GM12892 (cell line): Measurements from ENCODE around the gene FBH1.
"Not testable (repeated sequence)": the region's sequence is repeated elsewhere in the genome, so short reads cannot be mapped to it uniquely, and the experiment has no call there.

Experiments
- DNase-seq: peaks from one replicate; pipeline ENCODE4 v3.0.0; 2011; ENCODE audit not compliant: insufficient read length
- FAIRE-seq: peaks from 2 replicates; lab custom pipeline; 2011; peaks lifted over from hg19 to GRCh38; lab: Jason Lieb, UNC
- POLR2A ChIP-seq: IDR thresholded peaks from 2 replicates; pipeline ENCODE4 v1.6.1; 2011; ENCODE audit warnings: low read depth, low read length, control low read depth
- POLR2AphosphoS5 ChIP-seq: IDR thresholded peaks from 2 replicates; pipeline ENCODE4 v1.6.1; 2011; ENCODE audit warnings: low read depth, low read length, control low read depth
- TAF1 ChIP-seq: IDR thresholded peaks from 2 replicates; pipeline ENCODE4 v1.6.1; 2011; ENCODE audit warnings: low read depth, mild to moderate bottlenecking, control low read depth, low read length, borderline replicate concordance

Gene FBH1

DNA sequence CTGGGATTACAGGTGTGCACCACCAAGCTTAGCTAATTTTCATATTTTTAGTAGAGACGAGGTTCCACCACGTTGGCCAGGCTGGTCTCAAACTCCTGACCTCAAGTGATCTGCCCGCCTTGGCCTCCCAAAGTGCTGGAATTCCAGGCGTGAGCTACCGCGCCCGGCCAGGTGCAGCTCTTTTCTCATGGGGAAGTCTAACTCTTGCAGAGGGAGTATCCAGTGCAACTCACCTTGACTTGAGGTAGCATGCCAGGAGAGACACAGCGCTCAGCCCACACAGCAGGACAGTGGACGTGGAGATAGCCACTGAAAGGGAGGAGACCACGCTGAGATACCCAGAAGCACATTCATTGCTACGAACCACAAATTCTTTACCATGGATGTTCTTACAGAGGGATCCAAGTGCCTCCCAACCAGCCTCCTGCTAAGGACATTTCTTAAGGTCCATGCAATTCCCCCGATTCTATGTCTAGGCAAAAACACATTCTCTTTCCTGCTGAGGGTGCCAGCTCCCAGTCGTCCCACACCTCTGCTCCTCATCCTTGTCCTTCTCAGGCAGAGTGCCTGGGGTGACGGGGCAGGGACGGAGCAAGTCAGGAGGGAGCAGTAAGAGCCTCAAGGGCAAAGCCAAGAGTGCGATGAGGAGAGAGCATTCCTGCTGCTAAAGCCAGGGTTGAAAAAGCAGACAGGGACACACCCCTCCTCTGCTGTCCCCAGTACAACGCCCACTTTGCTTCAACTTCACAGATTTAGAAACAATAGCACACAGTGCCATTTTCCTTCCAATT lies 66.3 kb downstream of the FBH1 start:
- TF ChIP-seq POLR2A: no peak
- no peak for TF ChIP-seq TAF1
- TF ChIP-seq POLR2AphosphoS5: no peak
- DNase-seq: no peak
- FAIRE-seq: no peak

DNA sequence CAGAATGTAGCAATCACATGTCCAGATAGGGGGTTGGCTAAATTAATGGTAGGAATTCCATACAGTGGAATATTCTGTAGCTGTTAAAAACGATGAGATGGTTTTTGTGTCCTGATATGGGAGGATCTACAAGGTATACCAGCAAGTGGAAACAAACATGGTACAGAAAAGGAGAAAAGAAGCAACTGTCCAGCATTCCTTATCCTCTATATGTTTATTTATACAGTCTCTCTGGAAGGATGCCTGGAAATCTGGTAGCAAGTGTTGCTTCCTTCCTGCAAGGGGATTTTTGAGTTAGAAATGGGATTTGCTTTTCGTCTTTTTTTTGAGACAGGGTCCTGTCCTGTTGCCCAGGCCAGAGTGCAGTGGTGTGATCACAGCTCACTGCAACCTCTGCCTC lies 68.0 kb downstream of the FBH1 start:
- TF ChIP-seq POLR2A (no peak), POLR2AphosphoS5 (no peak), TAF1 (no peak)
- DNase-seq (no peak), FAIRE-seq (no peak)

DNA sequence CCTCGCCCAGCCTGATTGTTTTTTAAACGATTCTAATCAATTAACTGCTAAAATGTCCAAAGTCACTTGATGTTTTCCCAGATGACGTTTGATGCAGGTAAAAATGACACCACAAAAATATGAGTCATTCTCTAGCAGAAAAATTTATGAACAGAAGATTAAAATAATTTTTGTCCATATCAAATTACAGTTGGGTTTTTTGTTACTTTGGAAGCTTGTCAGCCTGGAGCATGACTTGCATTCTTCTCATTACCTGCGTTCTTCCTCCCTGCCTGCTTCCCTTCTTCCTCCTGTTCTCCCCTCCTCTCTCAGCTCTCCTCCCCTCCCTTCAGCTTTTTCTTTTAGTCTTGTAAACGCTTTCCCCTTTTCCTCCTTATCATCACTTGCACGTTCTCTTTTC lies 68.6 kb downstream of the FBH1 start:
- DNase-seq (no peak), FAIRE-seq (no peak)
- TF ChIP-seq POLR2AphosphoS5 (no peak), TAF1 (no peak), POLR2A (no peak)

DNA sequence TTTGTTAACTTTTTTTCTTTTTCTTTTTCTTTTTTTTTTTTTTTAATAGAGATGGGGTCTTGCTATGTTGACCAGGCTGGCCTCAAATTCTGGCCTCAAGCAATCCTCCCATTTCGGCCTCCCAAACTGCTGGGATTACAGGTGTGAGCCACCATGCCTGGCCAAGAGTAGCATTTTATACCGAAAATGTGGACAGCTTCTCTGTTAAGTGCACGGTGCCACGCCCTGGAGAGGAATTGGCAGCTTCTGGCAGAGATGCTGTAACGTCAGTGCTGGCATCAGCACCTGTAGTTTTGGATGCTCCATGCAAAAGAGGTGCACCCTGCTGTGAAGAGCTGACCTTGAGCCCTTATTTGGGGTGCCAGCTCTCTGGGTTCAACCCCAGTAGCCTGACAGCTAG lies 69.1 kb downstream of the FBH1 start:
- no peak for FAIRE-seq
- TF ChIP-seq POLR2AphosphoS5 (no peak), TAF1 (no peak), POLR2A (no peak)
- DNase-seq: no peak

DNA sequence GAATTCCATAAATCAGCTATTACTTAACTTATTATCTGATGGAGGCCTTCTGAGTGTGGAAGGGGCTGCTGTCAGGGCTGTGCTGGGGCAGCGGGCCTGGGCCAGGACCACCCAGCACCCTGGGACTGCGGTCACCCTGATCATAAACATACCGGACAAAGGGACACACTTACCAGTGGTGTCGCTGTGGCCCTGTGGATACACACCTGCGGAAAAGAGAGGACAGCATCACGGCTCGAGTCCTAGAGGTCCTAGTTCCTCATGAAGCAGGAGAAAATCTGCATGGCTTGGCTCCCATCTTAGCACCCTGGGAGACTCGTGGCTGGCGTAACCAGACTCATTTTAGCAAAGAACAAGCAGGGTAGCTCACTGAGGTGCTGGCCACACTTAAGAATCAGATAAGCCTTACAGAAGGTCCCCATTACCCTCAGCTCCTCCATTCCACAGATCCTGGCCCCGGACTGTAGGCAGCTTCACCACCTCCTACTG lies 69.6 kb downstream of the FBH1 start:
- no peak for FAIRE-seq
- TF ChIP-seq TAF1 (no peak), POLR2AphosphoS5 (no peak), POLR2A (no peak)
- no peak for DNase-seq

DNA sequence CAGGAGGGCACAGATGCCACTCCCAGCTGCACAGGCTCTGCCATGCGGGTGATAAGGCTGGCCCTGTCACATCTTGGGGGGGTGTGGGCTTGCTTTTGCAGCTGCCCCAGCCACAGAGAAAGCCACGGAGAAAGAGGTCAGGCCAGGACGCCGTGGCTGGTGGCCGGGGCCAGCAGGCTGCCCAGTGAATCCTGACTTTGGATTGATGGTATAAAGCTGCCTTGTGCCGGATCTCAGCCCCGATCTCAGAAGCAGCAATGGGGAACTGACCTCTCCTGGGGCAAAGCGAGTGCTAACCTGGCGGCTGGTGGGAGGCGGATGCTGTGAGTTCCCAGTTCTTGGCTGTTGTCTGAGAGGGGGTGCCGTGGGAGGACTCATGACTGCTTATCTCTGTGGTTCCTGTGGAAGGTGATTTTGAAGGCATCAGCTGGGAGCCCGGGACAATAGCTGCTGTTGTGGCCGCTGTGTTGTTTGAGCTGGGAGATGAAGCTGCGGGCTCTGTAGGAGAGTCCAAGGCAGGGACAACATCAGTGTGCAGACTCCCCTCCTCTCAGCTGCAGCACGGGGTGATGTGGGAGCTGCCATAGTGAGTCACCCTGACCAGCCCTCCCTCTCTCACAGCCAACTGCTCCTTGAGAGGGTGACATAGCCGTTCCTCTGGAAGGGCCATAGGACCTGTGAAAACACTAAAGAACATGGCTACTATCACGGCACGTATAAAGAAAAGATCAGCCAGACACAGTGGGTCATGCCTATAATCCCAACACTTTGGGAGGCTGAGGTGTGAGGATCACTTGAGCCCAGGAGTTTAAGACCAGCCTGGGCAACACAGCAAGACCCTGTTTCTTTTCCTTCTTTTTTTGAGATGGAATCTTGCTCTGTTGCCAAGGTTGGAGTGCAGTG lies 70.3 kb downstream of the FBH1 start:
- TF ChIP-seq TAF1 (no peak), POLR2A (no peak), POLR2AphosphoS5 (no peak)
- no peak for DNase-seq
- no peak for FAIRE-seq

DNA sequence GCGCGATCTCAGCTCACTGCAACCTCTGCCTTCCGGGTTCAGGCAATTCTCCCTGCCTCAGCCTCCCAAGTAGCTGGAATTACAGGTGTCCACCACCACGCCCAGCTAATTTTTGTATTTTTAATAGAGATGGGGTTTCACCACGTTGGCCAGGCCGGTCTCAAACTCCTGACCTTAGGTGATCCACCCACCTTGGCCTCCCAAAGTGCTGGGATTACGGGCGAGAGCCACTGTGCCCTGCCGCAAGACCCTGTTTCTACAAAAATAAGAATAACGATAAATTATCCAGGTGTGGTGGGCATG lies 70.9 kb downstream of the FBH1 start:
- not testable (repeated sequence) for FAIRE-seq, DNase-seq

DNA sequence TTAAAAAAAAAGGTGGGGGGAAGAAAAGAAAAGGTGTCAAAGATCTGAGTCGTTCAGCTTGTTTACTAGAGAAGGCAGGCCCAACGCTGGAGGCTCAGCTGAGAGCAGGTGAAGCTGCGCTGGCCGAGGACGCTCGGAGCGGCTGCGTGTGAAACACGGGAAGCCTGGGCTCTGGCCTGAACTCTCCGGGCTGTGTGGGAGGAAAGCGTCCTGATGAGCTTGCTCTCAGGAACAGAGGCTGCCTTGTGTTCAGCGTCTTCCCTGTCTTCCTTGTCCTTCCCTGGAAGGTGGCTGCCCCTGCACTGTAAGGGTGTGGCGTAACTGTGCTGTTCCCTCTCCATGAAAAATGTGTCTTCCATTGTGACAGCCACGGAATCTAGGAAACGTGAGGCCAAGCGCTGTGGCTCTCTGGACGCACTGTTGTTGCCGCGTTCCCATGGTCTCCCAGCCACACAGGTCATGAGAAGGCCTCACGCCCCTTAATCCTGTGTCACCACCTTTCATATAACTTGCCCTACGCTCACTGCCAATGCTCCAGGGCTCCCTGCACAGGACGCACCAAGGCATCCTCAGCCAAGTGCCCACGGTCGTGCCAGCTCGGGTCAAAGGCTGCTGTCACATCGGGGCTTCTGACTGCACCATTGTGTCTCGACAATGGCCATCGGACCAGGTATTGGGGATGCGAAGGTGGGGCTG lies 71.5 kb downstream of the FBH1 start:
- TF ChIP-seq POLR2A (no peak), TAF1 (no peak), POLR2AphosphoS5 (no peak)
- no peak for FAIRE-seq

DNA sequence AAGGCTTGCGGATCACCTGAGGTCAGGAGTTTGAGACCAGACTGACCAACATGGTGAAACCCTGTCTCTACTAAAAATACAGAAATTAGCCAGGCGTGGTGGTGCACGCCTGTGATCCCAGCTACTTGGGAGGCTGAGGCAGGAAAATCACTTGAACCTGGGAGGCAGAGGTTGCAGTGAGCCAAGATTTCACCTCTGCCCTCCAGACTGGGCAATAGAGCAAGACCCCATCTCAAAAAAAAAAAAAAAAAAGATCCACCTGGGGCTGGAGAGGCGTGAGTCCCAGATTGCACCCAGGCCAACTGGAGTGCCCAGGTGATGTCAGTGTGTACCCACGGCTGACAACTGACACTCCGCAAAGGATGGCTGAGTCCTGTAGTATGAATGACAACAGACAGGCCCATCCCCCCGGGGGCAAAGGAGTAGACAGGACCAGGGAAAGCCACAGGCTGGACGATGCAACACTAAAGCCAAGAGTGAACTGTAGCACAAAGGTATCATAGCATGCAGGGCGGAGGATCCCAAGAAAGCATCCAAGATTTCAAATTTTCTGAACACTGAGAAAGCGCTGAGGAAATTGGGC lies 72.4 kb downstream of the FBH1 start:
- DNase-seq, FAIRE-seq: not testable (repeated sequence)

More for the DNA sequence above, 71.5 kb downstream of the FBH1 start:
- no peak for DNase-seq

DNA sequence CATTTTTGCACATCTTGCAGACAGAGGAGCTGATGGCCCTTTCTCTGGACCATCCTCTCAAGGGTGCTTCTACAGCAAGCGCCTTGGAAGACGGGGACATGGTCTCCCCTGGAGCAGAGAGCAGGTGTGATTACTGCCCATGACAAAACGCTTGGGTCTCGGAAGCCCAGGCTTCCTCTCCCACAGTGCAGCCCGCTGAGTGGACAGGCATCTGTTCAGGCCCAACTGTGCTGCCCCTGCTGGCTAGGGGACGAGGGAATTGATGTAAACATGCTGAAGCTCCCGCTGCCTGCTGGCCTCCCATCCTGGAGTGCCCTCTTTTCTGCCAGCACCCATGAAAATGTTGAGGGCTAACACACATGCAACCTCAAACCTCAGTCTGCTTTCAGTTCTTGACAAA lies 73.0 kb downstream of the FBH1 start:
- FAIRE-seq: no peak
- TF ChIP-seq POLR2A: no peak
- no peak for DNase-seq

DNA sequence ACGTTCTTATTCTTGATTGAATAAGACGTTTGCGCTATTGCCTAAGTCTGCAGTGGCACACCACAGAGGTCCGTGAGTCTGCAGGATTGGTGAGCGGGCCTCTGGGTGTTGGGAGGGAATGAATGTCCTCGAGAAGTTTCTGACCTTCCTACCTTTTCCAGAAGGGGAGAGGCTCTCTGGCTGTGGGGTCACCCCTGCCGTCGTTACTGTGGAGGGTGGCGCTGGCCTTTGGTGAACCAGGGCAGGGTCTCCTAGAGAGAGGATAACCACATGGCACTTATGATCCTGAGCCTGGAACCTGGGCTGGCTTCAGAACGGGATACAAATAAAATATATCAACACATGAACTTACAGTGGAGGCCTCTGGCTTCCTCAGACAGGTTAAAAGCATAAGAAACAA lies 73.5 kb downstream of the FBH1 start:
- no peak for FAIRE-seq
- TF ChIP-seq TAF1: no peak
- TF ChIP-seq POLR2A: no peak
- TF ChIP-seq POLR2AphosphoS5: no peak
- no peak for DNase-seq

DNA sequence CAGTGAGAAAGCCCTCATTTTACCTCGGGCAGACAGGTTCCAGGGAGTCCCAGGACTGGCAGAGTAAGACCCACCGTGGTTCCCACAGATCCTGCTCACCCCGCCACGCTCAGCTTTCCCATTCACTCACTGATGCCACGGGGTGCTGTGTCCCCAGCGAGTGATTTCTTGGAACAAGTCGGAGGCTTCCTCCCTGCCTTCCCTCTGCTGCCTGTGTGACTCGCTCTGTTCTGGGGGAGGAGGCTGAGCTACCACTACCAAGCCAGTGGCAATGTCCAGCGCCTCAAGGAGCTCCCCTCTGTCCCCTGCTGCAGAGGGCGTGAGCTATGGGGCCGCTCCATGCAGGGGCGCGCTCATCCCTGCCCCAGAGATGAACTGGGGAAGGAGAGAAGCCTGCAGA lies 74.7 kb downstream of the FBH1 start:
- no peak for FAIRE-seq
- TF ChIP-seq POLR2AphosphoS5: no peak
- TF ChIP-seq TAF1: no peak
- no peak for TF ChIP-seq POLR2A
- DNase-seq: no peak
